ENCODE measurements around the gene INSL3.

The INSL3 gene

DNA sequence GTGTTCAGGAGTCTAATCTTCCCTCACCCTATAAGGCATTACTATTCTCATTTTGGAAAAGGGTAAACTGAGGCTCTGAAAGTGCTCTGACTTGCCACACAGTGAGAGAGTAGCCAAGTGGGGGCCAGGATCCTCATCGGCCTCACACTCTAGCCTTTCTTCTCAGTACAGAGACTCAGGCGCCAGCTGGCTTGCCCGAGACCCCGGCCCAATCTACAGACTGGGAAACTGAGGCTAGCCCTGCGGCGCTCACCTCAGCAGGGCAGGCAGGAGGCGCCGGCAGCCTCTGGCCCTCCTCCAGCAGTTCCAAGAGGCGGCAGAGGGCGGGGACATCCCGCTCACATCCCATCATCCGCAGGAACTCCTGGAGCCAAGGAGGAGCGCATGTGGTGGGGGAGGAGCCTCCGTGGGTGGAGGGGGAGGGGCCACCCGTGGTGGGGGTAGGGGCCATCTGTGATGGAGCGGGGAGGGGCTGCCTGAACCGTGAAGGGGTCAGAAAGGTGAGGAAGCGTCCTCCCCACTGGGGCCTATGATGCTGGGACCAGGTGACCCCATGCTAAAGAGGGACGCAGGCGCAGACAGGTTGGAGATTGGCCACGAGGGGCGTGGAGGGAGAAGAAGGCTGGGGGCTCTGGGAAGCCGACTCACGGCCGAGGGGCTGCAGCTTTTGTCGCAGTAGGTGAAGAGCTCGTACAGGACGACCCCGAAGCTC, 8.7 kb upstream of the INSL3 start:
- no peak for FAIRE-seq
- no peak for TF ChIP-seq POLR2AphosphoS5 (IDR thresholded peaks at IDR 0.05; ENCODE audit: low read depth, low read length)
- TF ChIP-seq POU2F2 (IDR thresholded peaks at IDR 0.05; ENCODE audit: low read depth, low read length) = no peak
- TF ChIP-seq PAX5 (IDR thresholded peaks at IDR 0.05; ENCODE audit: insufficient read depth, low read length, severe bottlenecking) = no peak
- TF ChIP-seq SPI1 (IDR thresholded peaks at IDR 0.05; ENCODE audit: low read depth, low read length) = no peak
- TF ChIP-seq POLR2A (IDR thresholded peaks at IDR 0.05; ENCODE audit: low read depth, low read length) = no peak
- no peak for TF ChIP-seq TAF1 (IDR thresholded peaks at IDR 0.05; ENCODE audit: low read depth, low read length)
- no peak for DNase-seq (ENCODE audit: insufficient read length, low spot score)

DNA sequence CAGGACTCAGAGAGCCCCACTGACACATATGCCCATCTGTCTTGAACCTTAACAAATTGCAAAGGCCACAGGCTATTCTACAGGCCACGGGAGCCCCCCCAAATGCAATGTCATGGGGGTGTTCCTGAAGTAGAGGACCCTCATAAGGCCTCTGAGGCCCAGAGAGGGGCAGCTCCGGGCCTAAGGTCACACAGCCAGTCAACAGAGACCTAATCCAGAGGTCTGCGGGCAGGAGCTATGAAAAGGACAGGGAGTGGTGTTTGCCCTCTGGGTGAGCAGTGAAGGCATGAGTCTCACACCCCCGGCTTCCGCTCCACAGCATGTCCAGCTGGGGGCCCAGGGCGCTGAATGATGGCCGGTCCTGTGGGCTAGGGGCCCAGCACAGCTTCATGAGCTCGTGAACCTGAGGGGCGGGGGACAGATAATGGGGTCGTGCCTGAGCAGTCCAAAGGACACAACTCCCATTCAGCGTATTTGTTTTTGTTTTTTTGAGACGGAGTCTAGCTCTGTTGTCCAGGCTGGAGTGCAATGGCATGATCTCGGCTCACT, 5.3 kb upstream of the INSL3 start:
- FAIRE-seq (no peak), DNase-seq (ENCODE audit: insufficient read length, low spot score) (no peak)
- TF ChIP-seq POLR2AphosphoS5 (IDR thresholded peaks at IDR 0.05; ENCODE audit: low read depth, low read length) (no peak), POLR2A (IDR thresholded peaks at IDR 0.05; ENCODE audit: low read depth, low read length) (no peak), SPI1 (IDR thresholded peaks at IDR 0.05; ENCODE audit: low read depth, low read length) (no peak), PAX5 (IDR thresholded peaks at IDR 0.05; ENCODE audit: insufficient read depth, low read length, severe bottlenecking) (no peak), POU2F2 (IDR thresholded peaks at IDR 0.05; ENCODE audit: low read depth, low read length) (no peak), TAF1 (IDR thresholded peaks at IDR 0.05; ENCODE audit: low read depth, low read length) (no peak)

DNA sequence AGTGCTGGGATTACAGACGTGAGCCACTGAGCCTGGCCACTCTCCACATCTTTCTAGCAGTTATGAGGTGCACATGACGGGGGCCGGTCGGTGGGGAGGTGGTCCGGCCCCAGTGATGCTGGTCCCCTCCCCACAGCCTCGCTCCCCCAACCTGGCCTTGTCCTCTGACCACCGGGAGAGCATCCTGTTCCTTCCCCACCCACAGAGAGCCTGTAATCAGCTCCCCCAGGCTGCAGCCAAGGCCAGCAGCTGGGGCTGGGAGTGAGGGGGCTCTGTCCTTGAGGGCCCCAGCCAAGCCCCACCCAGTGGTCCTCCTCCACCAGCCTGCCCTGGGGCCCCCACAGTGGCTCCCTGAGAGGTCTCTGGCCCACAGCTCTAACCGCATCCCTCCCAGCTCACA, 3.0 kb upstream of the INSL3 start:
- FAIRE-seq (no peak), DNase-seq (ENCODE audit: insufficient read length, low spot score) (no peak)
- TF ChIP-seq POLR2AphosphoS5 (IDR thresholded peaks at IDR 0.05; ENCODE audit: low read depth, low read length) (no peak), TAF1 (IDR thresholded peaks at IDR 0.05; ENCODE audit: low read depth, low read length) (no peak), POU2F2 (IDR thresholded peaks at IDR 0.05; ENCODE audit: low read depth, low read length) (no peak), PAX5 (IDR thresholded peaks at IDR 0.05; ENCODE audit: insufficient read depth, low read length, severe bottlenecking) (no peak), SPI1 (IDR thresholded peaks at IDR 0.05; ENCODE audit: low read depth, low read length) (no peak), POLR2A (IDR thresholded peaks at IDR 0.05; ENCODE audit: low read depth, low read length) (no peak)

DNA sequence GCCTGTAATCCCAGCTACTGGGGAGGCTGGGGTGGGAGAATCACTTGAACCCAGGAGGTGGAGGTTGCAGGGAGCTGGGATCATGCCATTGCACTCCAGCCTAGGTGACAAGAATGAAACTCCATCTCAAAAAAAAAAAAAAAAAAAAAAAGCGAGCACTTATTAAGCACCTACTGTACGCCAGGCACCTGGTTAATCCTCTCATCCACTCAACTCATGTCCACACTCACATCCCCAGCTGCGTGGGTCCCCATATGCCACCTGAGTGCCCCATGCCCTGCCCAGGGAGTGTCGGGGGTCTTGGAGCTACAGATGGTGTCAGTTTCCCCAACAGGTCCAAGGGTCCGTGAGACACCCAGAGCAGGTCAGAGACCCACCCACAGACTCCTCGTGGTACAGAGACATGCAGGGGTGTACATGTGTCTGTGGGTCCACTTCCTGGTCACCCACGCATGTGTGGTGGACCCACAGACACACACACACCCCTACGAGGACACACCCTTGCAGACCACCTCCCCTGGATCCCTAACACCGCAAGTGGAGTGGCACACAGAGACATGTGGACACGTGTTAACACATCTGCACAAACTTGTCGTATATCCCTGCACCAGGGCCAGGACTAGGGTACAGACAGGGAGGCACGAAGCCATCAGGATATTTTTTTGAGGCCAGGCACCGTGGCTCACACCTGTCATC, 3.5 kb downstream of the INSL3 start:
- TF ChIP-seq SPI1 (IDR thresholded peaks at IDR 0.05; ENCODE audit: low read depth, low read length) (no peak), POLR2AphosphoS5 (IDR thresholded peaks at IDR 0.05; ENCODE audit: low read depth, low read length) (no peak), POLR2A (IDR thresholded peaks at IDR 0.05; ENCODE audit: low read depth, low read length) (no peak), POU2F2 (IDR thresholded peaks at IDR 0.05; ENCODE audit: low read depth, low read length) (no peak), TAF1 (IDR thresholded peaks at IDR 0.05; ENCODE audit: low read depth, low read length) (no peak), PAX5 (IDR thresholded peaks at IDR 0.05; ENCODE audit: insufficient read depth, low read length, severe bottlenecking) (no peak)
- FAIRE-seq (no peak), DNase-seq (ENCODE audit: insufficient read length, low spot score) (no peak)

DNA sequence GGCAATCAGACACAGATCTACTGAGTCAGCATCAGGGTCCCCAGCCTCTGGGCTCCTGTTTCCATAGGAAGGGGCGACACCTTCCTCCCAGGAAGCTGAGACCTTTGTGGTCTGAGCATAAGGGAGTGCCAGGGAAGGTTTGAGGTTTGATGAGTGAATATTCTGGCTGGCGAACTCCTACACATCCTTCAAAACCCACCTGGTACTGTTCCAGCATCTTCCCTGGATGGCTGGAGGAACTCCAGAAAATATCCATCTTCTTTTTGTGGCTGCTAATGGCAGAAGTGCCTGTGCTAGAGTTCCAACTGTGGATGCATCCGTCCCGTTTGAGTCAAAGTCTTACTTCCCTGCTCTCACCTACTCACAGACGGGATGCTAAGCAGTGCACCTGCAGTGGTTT, 9.2 kb downstream of the INSL3 start:
- no peak for TF ChIP-seq SPI1 (IDR thresholded peaks at IDR 0.05; ENCODE audit: low read depth, low read length)
- no peak for TF ChIP-seq POLR2A (IDR thresholded peaks at IDR 0.05; ENCODE audit: low read depth, low read length)
- no peak for TF ChIP-seq TAF1 (IDR thresholded peaks at IDR 0.05; ENCODE audit: low read depth, low read length)
- TF ChIP-seq POLR2AphosphoS5 (IDR thresholded peaks at IDR 0.05; ENCODE audit: low read depth, low read length) = no peak
- no peak for TF ChIP-seq PAX5 (IDR thresholded peaks at IDR 0.05; ENCODE audit: insufficient read depth, low read length, severe bottlenecking)
- TF ChIP-seq POU2F2 (IDR thresholded peaks at IDR 0.05; ENCODE audit: low read depth, low read length) = no peak

DNA sequence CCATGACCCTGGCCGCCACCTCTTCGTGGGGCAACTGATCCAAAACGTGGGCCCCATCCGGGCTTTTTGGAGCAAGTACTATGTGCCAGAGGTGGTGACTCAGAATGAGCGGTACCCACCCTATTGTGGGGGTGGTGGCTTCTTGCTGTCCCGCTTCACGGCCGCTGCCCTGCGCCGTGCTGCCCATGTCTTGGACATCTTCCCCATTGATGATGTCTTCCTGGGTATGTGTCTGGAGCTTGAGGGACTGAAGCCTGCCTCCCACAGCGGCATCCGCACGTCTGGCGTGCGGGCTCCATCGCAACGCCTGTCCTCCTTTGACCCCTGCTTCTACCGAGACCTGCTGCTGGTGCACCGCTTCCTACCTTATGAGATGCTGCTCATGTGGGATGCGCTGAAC, 9.6 kb downstream of the INSL3 start:
- no peak for TF ChIP-seq SPI1 (IDR thresholded peaks at IDR 0.05; ENCODE audit: low read depth, low read length)
- no peak for TF ChIP-seq POLR2A (IDR thresholded peaks at IDR 0.05; ENCODE audit: low read depth, low read length)
- no peak for TF ChIP-seq PAX5 (IDR thresholded peaks at IDR 0.05; ENCODE audit: insufficient read depth, low read length, severe bottlenecking)
- TF ChIP-seq TAF1 (IDR thresholded peaks at IDR 0.05; ENCODE audit: low read depth, low read length) = no peak
- FAIRE-seq = no peak
- no peak for DNase-seq (ENCODE audit: insufficient read length, low spot score)

More for the DNA sequence above, 9.2 kb downstream of the INSL3 start:
- FAIRE-seq (no peak), DNase-seq (ENCODE audit: insufficient read length, low spot score) (no peak)

DNA sequence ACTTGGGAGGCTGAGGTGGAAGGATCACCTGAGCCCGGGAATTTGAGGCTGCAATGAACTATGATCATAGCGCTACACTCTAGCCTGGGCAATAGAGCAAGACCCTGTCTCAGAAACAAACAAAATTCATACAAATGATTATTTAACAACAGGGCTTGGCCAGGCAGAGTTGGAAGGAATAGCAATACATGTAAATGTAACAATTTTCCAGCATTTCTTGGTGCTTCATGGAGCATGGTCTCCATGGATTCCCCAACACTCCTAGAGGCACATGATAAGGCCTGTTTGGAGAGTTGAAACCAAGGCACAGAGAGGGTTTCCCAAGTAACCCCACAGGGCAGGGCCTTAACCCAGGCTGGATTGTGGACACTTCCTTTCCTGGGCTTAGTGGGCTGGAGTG, 10.2 kb downstream of the INSL3 start:
- DNase-seq (ENCODE audit: insufficient read length, low spot score) (no peak), FAIRE-seq (no peak)
- TF ChIP-seq POLR2A (IDR thresholded peaks at IDR 0.05; ENCODE audit: low read depth, low read length) = no peak
- TF ChIP-seq SPI1 (IDR thresholded peaks at IDR 0.05; ENCODE audit: low read depth, low read length) = no peak
- no peak for TF ChIP-seq POU2F2 (IDR thresholded peaks at IDR 0.05; ENCODE audit: low read depth, low read length)
- no peak for TF ChIP-seq POLR2AphosphoS5 (IDR thresholded peaks at IDR 0.05; ENCODE audit: low read depth, low read length)
- no peak for TF ChIP-seq TAF1 (IDR thresholded peaks at IDR 0.05; ENCODE audit: low read depth, low read length)
- TF ChIP-seq PAX5 (IDR thresholded peaks at IDR 0.05; ENCODE audit: insufficient read depth, low read length, severe bottlenecking) = no peak

DNA sequence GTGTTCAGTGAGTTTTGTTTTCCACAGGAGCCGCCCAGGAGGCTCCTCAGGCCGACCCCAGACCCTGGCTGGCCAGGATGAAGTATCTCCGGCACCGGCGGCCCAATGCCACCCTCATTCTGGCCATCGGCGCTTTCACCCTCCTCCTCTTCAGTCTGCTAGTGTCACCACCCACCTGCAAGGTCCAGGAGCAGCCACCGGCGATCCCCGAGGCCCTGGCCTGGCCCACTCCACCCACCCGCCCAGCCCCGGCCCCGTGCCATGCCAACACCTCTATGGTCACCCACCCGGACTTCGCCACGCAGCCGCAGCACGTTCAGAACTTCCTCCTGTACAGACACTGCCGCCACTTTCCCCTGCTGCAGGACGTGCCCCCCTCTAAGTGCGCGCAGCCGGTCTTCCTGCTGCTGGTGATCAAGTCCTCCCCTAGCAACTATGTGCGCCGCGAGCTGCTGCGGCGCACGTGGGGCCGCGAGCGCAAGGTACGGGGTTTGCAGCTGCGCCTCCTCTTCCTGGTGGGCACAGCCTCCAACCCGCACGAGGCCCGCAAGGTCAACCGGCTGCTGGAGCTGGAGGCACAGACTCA, 13.5 kb downstream of the INSL3 start:
- no peak for TF ChIP-seq SPI1 (IDR thresholded peaks at IDR 0.05; ENCODE audit: low read depth, low read length)
- TF ChIP-seq POU2F2 (IDR thresholded peaks at IDR 0.05; ENCODE audit: low read depth, low read length) = no peak
- TF ChIP-seq POLR2AphosphoS5 (IDR thresholded peaks at IDR 0.05; ENCODE audit: low read depth, low read length) = no peak
- no peak for TF ChIP-seq POLR2A (IDR thresholded peaks at IDR 0.05; ENCODE audit: low read depth, low read length)
- TF ChIP-seq TAF1 (IDR thresholded peaks at IDR 0.05; ENCODE audit: low read depth, low read length) = no peak
- no peak for TF ChIP-seq PAX5 (IDR thresholded peaks at IDR 0.05; ENCODE audit: insufficient read depth, low read length, severe bottlenecking)
- DNase-seq (ENCODE audit: insufficient read length, low spot score) = no peak
- no peak for FAIRE-seq

DNA sequence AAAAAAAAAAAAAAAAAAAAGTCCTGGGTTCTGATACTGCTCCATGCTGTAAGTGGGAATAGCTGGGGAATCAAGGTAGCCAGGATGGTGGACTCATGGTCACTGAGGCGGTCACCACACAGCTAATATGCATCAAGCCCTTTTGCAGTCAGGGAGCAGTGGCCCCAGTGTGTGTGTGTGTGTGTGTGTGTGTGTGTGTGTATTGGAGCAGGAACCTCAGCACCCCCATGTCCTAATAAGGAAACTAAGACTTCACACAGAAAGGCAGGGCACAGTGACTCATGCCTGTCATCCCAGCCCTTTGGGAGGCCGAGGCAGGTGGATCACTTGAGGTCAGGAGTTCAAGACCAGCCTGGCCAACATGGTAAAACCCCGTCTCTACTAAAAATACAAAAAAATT, 14.4 kb downstream of the INSL3 start:
- DNase-seq (ENCODE audit: insufficient read length, low spot score) (no peak), FAIRE-seq (no peak)
- no peak for TF ChIP-seq PAX5 (IDR thresholded peaks at IDR 0.05; ENCODE audit: insufficient read depth, low read length, severe bottlenecking)
